UCSD-AML1 (cell line): ENCODE measurements around the gene RPL10A.
A peak's percentile ranks its signal among the peaks of the same experiment; 100 is the strongest.

Source experiments
- DNase-seq: peaks from one replicate; lab custom pipeline; 2025; ENCODE audit not compliant: unreplicated experiment; lab: John Stamatoyannopoulos, UW

Gene RPL10A

DNA sequence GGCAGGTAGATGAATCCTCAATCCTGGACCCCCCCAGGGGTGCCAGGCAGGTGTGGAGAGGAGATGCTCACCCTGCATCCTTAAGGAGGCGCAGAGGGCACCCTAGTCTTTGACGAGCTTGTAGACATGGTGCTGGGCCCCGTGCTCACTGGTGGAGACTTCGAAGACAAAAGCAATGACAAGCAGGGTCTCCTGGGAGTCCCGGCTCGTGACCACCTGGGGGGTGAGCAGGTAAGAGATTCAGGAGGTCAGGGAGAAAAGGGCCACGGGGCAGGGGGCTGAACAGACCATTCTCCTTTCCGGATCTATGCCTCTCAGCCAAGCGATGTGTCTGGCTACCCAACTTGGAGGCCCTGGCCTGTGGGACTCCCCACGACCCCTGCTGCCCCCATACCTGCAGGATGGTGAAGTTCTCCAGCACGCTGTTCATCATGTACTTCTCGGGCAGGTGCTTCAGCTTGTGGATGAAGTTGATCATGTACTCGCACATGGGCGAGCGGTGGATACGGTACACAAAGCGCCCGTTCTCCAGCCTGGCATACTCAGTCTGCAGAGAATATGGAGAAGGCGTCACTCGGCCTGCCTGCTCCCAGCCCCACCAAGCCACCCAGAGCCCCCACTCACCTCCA is 6.9 kb downstream of the RPL10A start:
- no peak for DNase-seq

DNA sequence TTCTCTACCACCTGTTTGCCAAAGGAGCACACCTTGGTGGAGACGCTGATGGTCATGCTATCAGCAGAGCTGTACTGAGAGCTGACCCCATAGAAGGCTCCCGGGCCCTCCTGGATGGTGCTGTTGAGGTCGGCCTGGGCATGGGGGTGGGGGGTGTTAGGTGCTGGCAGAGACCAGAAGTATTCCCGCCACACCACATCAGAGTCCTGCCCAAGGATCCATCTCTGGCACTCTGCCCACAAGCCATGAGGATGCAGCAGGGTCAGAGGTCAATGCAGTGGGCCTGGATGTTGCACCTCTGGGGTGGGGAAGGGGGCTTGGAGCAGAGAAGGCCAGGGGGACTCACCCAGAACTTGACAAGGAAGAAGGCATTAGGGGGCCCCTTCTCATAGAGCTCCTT is 7.4 kb downstream of the RPL10A start:
- no peak for DNase-seq

DNA sequence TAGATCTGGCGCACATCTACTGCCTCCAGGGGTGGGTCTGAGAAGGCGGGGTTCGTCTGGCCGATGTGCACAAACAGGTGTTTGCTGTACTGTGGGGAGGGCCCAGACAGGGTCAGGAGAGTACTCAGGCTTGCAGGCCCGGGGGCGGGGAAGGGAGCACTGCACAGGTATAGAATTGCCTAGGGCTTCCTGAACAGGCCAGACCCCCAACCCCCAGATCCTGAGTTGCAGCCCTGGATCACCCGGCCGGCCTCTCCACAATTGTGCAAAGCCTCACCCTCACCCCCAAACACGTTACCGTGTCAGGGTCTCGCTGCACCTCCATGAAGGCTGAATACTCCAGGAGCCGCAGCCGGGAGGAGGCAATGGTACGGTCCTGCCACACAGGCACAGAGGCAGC is 7.8 kb downstream of the RPL10A start:
- no peak for DNase-seq

DNA sequence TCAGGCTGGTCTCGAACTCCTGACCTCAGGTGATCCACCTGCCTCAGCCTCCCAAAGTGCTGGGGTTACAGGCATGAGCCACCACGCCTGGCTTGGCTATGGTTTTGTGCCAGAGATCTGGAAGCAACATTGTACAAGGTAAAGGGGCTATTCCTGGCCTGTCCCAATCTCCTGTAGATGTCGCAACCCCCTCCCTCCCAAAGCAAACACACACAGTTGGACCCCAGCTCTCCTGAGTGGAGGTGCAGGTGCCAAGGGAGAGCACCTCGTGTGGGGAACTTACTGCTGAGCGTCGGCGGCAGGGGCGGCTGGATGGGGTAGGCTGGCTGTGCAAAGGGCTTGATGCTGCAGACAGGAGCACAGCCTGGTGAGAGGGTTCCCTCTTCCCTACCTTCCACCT is 8.8 kb downstream of the RPL10A start:
- no peak for DNase-seq

DNA sequence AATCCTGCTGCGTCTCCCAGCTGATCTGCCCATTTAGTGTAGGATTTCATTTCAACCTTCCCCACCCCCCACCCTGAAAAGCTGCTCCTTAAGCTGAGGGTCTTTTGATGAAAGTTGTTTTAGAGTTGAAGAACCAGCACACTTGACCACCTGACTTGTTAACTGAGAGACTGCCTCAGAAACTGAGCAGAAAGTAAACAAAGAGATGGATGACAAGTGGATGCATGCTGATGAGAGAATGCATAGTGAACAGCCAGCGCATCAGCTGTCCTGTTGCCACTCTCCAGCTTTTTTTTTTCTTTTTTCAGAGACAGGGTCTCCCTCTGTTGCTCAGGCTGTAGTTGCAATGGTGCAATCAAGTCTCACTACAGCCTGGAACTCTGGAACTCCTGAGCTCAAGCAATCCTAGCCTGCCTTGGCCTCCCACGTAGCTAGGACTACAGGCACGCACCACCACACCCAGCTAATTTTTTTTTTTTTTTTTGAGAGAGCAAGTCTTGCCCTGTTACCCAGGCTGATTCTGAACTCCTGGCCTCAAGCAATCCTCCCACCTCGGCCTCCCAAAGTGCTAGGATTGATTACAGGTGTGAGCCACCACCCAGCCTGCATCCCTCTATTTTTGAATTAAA is 9.5 kb downstream of the RPL10A start:
- no peak for DNase-seq

DNA sequence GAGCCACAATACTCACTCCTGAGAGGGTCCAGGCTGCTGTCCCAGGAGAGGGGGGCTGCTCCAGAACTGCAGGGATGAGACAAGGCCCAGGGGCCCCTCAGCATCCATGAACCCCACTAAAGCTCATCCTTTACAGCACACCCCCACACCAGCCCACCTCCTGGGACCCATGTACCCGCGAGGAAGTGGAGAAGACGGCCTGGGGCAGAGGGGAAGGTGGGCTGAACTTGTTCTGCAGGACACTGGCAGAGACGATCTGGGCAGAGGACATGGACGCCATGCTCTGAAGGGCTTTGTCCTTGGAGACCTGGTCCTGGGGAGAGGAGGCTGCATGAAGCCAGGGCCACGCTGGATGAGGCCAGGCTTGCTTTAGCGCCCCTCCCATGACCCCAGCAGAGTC is 10.1 kb downstream of the RPL10A start:
- no peak for DNase-seq

DNA sequence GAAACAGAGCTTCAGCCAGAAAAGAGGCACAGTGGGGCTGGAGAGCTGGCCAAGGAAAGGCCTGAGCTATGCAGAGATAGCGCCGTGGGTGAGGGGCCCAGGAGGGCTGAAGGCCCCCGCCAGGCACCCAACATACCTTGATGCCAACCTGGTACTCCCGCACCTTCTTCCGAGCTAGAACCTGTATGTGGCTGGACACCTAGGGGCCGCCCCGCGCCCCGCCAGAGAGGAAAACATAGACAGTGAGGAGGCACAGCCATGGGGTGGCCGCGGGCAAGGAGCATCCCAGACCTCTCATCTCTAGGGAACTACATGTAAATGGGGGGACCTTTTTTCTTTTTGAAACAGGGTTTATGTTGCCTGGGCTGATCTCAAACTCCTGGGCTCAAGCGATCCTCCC is 12.0 kb downstream of the RPL10A start:
- DNase-seq, result no peak

DNA sequence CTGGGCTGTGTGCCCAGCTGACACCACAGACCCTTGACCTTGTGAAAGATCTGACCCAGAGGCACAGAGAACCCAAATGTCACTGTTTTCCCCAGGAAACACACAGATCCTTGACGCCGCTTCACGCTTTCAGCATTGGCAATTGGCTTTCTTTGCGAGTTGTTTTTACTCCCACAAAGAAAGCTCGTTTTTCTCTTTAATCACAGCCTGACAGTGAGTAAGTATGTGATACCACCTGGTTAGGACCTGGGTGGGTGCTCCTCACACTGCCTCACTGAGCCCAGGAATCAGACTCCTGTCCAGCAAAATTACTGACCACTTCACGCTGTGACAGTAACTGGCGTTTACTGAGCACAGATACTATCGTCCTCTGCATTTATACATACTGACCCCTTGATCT is 13.0 kb downstream of the RPL10A start:
- no peak for DNase-seq

DNA sequence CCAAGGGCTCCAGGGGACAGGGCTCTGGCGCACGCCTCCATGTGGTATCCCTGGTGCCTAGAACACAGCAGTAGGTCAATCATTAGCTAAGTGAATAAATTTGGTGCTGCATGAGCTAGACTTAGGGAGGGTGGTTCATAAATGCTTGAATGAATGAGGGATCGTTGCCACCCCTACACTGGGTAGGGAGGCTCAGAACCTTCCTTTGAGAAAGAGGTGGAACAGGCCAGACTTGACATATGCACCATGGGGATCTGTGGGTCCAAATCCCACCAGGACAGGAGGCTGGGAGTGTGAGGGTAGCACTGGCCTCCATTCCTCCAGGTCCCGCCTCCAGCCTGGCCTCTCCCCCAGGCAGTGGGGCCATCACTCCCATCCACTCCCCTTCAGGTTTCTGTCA is 14.9 kb downstream of the RPL10A start:
- DNase-seq, result no peak

DNA sequence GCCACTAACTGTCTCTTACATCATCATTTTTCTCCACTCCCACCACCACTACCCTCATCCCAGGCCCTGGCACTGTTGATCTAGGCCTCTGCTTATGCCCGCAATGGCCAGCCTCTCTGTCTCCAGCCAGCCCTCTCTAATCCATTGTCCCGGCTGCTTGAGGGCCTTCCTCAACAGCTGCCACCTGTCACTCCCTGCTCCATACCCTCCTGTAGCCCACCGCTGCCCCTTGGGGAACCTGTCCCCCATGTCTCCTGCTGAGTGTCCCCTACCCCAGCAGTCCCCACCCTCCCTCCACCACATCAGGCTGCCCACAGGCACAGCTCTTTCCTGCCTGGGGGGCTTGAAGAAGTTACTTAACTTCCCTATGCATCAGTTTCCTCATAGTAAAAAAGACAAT is 15.3 kb downstream of the RPL10A start:
- DNase-seq, result no peak

DNA sequence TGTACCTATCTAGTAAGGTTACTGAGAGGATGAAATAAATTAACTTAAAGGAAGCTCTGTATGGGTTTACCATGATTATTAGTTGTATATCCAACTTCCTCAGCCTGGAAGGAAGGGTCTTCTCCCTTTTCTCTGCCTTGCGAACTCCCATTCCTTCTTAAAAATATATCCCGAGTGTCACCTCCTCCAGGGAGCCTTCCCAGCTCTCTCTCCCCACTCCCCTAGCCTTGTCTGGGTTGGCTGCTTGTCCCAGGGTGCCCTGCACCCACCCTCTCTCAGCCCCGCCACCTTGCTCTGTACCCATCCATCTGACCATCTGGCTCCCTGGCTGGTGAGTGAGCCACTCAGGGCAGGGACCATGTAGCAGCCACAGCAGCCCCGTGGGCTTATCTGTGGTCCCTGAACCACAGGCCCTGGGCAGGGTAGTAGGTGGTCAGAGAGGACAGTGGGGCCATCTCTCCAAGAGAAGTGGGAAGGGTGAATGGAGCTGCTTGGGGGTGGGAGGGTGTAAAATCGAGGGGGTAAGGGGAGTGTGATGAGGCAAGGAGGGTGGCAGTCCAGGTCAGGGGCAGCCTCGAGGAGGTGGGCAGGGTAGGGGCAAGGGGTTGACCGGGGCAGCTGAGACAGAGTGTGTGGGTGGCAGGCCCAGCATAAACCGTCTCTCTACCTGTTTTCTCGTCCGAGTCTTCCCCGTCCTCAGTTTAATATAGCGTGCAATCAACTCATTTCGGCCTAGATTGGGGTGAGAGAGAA is 15.9 kb downstream of the RPL10A start:
- DNase-seq, result no peak

DNA sequence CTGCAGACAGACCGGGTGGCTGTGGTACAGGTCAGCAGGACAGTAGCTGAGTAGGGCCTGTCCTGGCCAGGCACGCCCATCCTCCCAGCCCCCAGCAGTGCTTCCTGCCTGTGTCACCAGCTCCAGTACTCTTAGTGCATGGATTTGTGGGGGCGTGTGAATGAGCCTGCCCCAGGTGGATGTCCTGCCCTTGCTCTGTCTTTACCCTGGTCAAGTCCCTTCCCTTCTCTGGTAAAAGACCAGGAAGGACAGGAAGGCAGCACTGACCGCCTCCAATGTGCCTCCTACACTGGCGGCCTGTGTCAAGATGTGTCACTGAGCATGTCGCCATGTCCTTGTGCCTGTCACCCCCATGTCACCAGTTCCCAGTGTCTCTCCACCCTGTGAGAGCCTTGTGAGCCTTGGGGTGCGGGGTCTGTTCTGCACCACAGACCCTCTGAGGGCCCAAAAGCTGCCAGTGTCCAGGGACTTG is 16.8 kb downstream of the RPL10A start:
- no peak for DNase-seq

DNA sequence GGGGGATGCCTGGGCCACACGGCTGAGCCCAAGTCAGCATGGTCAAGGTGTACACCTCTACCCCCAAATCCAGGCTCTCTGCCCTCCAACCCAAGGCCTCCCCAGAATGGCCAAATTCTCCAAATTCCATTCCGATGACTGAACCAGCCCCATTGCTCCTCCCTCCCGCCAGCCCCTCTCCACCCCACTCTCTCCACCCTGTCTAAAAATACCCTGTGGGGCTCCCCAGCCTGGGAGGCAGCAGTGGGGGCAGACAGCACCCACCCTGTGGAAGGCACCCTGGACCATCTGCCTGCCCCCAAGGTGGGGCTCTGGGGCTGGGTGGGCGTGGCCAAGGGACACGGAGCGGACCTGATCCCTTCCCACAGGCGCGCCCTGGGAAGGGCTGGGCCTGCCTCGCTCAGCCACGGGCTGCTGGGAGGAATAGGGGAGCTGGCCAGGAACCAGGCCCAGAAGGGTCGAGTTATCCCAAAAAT is 17.2 kb downstream of the RPL10A start:
- DNase-seq, result no peak

DNA sequence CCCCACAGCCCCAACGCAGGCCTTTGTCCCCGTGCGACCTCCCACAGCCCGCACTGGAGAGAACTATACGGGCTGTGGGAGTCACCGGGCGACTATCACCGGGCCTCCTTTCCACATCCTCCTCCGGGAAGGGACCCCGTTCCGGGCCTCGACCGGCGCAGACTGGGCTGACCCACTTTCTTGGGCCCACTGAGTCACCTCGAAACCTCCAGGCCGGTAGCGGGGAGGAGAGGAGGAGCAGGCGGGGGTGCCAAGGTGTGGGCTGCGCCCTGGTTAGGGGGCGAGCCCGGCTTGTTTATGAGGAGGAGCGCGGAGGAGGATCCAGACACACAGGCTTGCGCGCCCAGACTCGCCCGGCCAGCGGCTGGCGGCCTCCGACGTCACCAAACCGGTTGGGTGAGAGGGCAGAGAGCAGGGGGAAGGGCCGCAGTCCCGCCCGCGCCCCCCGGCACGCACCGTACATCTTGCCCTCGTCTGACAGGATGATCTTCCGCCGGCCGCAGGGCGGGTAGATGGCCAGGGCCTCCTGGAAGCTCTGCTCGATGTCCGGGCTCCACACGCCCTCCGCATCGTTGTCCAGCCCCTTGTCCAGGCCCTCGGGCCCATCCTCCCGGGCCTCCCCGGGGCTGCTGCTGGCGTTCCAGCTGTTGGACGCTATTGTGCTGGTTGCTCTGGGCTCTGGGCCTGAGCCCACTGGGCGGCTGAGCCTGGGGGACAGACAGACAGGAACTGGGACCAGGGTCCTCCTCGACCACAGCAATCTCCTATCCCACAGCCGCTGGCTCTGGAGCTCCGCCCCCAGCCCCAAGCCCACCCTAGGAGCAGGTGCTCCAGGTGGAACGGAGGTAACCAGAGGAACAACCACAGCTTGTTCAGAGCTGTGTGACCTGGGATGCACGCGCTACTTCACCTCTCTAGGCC is 18.1 kb downstream of the RPL10A start:
- DNase-seq, result no peak

DNA sequence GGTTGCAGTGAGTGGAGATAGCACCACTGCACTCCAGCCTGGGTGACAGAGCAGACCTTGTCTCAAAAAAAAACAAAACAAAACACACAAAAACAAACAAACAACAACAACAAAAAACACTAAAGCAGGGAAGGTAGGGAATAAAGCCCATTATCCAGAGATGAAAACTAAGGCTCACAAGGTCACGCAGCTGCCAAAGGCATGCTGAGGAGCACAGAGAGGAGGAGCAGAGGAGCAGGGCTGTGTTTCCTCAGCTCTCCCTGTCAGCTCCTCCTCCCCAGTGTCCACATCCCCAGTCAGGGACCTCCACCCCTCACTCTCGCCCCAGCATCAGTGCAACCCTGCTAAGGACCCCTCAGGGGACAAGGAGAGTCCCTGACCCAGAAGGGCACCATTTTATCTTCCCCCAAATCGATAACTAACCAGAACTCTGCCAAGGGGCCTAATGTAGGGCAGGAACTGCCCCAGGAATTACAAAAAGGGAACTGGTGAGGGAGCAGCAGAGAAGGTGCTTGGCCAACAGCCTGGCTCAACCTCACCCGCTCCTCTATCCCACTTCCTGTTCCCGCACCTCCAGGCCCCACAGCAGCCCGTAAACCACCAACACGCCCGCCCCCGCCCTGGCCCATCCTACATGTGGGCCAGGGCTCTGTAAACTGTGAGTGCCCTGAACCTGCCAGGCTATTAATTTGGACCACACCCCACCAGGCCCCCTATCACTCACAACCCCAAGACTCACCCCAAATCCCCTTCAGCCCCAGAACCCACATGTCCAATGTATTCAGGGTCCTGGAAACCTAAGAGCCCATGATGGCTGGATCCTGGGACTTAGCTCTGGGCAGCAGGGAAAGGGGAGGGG is 19.7 kb downstream of the RPL10A start:
- peak; percentile 63 for DNase-seq

DNA sequence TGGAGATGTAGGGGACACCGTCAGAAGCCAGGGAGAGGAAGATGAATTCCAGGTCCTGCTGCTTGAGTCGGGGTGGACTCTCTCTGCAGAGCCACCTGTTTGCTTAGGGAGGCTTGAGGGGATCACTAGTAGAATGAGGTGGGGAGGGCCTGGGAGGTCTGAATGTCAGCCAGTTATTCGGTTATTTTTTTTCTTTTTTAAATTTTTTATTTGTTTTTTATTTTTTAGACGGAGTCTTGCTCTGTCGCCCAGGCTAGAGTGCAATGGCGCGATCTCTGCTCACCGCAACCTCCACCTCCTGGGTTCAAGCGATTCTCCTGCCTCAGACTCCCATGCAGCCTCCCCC is 20.3 kb downstream of the RPL10A start:
- DNase-seq, result no peak

DNA sequence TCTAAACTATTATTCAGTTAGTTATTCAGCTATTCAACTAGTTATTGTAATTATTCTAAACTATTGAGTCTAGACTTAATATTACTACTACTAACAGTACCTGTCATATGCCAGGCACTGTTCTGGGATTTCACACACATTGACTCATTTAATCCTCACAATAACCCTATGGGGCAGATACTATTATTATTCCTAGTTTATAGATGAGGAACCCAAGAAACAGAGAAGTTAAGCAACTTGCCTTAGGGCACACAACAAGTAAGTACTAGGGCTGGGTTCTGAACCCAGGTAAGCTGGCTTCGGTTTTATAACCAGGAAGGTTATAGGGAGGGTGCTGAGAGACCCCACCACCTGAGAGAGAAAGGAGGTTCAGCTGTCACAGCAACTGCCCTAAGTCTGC is 20.9 kb downstream of the RPL10A start:
- no peak for DNase-seq

DNA sequence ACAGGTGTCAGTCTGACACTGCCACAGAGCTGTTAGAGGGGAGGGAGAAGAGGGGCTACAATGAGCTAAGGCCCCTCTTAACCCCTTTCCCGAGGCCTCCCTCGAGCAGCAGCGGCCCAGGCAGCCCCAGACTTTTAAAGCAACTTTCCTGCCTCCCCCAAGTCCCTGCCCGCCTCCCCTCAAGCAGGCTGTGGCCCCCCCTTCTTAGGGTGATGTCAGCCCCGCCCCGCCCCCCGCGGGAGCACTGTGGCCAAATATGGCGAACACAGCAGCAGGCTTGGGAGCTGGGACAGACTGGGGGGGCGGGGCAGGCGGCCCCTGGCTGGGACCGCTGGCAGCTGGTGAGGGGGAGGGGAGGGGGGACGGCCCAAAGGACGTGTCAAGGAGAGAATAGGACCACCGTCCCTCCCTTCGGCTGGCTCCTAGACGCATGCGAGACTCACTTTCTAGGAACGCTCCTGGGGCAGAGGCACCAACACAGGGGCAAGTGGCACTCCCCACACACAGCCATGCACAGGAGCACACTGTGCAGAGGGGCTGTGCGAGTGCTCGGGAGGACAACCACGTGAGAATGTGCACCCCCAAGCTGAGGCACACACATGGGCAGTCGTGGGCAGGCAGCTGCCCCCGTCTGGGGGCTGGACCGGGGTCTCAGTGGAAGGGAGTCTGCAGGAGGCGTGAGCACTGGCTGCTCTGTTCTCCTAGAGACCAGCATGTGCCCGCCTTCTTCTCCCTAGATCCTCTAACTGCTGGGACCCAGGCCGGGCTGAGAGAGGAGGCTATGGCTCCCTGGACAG is 22.0 kb downstream of the RPL10A start:
- no peak for DNase-seq

DNA sequence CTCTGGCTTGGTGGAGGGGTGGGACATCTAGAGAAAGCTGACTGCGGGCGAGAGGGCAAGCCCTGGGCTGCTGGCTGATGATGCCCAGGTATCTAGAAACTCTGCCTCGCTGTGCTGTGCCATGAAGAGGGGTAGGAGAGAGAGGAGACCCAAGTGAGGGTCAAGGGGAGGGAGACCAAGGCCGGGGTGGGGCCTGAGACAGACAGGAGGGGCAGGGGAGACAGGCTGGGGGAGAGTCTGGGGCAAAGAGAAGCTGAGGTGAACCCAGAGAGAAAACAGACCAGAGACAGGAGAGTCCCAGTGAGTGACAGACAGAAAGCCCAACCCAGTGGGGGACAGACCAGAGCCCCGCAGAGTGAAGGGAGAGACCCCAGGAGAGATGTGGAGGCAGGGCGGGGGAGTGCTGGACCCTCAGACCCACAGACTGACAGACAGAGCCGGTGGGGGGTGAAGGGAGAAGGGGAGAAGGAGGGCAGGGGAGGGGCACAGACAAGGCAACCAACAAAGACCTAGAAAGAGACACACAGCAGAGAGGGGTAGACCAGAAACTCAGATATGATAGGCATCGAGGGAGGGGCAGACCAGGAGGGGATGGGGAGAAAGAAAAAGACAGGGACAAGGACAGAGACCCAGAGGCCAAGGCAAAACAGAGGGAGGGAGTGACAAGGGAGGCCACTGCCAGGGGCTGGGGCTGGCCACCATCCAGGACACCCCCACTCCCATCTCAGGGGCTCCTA is 22.8 kb downstream of the RPL10A start:
- DNase-seq, result no peak
